NK-92 (cell line): Measurements from ENCODE around the gene CACNA1C.

ENCODE experiments used
- DNase-seq: peaks from one replicate; lab custom pipeline; 2025; ENCODE audit not compliant: unreplicated experiment; lab: John Stamatoyannopoulos, UW

Gene CACNA1C

DNA sequence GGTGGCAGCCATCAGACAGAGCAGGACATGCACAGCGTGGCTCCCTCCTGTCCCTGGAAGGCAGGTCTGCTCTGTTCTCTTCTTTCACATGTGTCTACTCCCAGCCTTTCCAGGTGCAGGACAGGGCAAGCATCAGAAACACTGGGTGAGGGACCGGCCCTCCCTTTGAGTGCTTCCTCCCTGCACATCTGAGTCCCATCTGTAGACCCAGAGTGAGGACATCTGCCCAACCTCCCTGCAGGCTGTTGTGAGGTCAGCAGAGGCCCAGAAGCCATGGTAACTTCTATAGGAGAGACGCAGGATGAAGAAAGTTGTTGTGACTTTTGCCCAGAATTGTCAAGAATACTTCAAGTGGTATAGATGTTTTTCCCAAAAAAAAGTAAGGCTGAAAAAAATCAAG is 282.7 kb downstream of the CACNA1C start:
- DNase-seq: no peak

DNA sequence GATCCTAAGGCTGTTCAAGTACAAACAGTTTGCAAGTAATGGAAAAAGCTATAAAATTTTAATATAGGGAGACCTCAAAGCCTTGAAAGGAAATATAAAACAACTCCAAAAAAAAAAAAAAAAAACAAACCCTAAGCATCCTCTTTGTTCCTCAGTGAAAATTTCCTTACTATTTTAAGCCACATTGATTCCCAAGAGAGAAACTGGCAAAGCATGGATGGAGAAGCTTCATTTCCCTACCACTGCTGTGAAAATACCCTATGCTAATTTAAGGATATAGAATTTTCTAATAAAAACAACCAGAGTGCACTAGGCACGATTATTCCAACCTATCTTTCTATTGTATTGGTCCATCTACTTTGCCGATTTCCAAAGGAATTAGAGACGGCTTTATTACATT is 283.1 kb downstream of the CACNA1C start:
- DNase-seq: no peak

DNA sequence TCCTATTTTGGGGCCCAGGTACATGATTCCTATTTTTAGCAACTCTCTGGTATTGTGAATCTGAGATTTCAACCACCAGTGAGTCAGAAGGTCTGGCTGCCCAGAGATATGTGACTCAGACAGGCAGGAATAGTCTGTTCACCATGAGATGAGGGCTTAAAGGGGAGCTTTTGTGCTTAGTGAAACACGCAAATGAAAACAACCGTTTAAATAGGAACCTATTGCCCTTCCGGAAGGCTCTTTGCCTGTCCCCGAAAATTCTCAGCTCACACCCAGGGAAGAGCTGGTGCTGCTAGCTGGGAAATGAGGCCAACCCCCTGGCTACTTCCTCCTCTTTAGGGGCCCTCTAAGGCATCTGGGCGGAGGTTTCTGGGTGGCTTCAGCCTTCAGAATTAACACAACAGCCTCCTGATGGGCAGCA is 283.6 kb downstream of the CACNA1C start:
- DNase-seq: no peak

DNA sequence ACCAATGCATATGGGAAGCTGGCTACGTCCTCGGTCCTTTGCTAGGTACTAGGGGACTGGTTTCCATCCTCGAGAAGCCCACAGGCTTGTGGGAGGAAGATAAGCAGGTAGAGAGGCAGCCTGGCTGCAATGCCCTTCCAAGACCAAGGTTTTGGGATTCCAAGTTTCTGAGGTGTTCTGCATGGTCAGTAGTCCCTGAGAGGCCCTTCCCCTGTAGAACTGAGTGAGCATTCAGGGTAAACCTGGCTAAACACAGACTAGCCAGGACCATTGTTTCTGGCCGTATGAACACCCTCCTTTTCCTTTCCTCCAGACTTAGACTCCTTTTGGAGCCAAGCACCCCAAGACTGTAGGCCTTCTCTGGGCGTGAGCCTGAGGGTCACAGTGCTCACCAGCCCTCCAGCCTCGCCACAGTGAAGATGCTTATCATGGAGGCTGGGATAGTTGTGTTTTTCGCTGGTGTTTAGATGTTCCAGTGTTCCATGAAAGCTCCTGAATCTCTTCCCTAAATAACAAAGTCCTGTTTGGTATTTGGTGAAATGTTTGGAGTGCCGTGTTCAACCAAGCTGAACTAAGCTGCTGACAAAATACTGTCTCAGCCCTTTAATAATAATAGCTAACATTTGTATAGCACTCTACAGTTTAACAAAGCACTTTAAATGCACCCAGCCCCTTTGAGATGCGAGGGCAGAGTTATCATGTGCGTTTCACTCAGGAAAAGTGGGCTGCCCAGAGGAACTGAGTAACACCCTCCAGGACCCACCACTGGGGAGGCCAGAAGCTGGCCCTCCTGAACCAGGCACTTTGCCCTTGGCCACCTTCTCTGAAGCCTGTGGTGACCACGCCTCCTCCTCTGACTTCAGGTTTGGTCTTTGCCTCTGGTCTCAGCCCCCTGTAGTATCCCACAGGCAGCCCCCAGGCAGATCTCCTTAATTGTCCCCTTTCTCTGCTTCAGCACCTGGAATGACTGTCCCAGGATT is 284.5 kb downstream of the CACNA1C start:
- no peak for DNase-seq

DNA sequence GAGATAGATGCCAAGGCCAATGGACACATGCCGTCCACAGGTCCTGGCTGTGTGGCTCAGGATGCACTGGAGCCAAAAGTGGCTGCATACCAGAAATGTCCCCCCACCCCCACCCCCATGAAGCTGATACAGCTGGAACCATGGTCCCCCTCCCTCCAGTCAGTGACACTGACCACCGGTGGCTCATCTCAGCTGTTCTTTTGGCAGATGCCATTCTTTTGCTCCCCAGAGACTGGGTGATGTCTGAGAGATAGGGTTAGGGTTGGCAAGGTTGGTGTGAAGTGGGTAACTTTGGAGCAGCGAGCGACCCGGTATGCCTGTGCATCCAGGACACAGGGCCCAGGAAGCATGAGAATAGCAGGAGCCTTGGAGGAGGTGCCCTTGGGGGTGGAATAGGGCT is 285.6 kb downstream of the CACNA1C start:
- no peak for DNase-seq

DNA sequence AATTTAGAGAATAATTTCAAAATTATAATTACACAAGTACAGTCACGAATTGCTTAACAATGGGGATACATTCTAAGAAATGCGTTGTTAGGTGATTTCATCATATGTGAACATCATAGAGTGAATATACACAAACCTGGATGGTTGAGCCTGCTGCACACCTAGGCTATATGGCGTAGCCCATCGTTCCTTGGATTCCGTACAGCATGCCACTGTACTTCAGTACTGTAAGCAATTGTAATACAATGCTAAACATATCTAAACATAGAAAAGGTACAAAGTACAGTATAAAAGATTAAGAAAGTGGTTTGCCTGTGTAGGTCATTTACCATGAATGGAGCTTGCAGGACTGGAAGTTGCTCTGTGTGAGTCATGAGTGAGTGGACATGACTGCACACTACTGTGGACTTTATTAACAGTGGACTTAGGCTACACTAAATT is 286.2 kb downstream of the CACNA1C start:
- DNase-seq: no peak

DNA sequence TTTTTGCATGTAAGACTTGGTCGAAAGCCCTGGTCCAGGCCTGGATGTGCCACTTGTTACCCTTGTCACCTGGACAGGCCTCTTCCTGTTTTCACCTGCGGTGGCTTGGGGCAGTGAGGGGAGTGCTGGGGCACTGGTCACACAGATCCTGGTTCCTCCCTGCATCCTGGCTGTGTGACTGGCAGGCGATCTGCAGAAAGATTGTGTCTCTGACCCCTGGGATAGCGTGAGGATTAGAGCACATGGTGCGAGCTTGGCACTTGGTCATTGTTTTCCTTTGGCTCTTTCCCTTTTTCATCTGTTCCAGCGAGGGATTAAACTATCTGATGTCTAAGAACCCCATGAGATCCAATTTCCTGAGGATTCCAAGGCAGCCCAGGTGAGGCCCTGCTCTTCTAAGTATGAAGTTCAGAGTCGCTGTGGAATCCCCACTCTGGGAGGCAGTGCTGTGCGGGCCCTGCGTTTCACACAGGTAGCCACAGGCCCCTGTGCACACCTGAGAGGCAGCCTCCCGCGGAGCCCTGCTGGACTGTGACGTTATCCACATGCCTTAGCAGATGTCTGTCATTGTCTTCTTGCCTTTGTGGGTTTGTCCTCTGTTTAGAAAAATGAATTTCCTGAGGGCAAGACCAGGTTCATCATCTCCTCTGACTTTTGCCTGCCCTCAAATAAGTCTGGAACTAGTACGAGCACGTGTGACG is 288.4 kb downstream of the CACNA1C start:
- no peak for DNase-seq

DNA sequence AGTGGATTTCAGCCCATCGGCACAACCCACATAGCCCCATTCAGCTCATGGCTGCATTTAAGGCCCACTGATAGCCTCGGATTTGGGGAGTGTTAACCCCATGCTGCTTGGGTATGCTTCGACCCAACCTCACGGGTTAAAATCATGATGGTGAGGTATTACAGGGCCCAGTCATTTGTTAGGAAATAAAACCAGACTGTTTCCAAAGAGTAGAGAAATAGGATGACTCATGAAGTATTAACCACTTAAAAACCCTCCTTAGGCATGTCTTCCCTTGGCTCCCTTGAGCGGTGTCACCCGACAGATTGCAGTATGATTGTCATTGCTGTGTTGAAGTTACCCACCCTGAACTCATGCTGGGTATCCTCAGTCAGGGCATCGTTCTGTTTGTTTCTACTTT is 289.1 kb downstream of the CACNA1C start:
- no peak for DNase-seq

DNA sequence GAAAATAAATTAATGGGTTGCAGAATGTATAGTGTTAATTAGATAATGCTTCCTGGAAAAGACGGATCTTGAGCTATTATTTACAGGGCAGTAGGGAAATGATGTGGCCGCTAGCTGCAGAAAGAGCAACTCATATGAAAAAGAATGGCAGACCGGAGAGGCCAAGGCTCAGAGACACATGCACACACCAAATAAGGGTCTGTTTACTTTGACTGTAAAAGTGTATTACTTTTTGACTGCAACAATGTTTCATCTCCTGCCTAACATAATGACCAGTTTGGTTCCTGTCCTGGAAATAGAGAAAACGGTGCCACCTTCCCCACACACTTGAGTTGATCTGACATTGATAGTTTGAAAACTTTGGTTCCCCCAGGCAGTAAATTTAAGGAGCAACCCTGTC is 290.9 kb downstream of the CACNA1C start:
- DNase-seq: no peak

DNA sequence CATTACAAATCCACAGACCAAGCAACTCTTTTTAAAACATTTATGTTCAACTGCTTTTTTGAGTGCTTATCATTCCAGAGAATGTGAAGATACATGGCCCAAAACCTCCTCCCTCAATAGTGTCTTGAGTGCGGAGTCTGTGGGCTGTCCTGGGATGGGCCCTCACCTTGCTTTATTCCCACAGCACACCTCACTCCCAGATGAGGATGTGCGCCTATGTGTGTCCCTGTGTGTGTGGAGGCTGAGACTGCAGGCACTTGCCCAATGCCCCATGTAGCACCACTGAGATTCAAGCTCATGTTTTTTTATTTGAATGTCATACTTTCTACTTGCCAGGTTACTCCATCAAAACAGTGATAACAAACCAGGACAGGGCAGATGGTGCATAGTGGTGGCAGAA is 291.7 kb downstream of the CACNA1C start:
- no peak for DNase-seq

DNA sequence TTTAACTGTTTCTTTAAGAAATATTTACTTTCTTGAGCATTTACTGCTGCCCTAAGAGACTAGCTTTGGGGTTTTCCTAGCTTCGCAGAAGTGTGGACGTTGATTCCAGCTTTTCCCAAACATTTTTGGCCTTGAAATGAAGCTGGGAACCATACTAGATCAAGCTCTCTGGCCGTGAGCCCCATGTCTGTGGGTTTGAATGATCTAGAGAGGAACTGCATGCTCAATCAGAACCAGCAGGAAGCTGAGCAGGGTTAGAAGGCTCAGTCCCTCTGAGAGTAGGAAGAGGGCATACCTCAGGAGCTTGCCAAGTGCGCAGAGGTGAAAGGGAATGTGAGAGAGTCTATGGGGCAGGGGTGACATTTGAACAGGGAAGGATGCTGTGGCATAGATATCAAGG is 292.1 kb downstream of the CACNA1C start:
- no peak for DNase-seq

DNA sequence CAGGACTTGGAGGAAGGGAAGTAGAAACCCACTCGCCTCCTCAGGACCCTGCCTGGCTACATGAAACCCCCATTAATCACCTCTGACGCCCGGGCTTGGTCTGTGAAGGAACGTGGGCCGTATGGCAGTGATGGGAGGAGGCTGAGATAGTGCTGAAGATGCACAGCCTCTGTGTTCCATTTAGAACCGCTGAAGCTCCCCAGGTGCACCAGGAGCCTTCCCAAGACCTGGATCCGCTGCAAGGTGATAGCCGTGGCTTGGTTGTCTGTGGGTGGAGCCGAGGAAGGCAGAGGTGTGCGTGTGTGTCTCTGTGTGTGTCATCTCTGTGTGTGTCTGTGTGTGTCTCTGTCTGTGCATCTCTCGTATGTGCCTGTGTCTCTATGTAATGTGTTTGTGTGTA is 293.1 kb downstream of the CACNA1C start:
- no peak for DNase-seq

DNA sequence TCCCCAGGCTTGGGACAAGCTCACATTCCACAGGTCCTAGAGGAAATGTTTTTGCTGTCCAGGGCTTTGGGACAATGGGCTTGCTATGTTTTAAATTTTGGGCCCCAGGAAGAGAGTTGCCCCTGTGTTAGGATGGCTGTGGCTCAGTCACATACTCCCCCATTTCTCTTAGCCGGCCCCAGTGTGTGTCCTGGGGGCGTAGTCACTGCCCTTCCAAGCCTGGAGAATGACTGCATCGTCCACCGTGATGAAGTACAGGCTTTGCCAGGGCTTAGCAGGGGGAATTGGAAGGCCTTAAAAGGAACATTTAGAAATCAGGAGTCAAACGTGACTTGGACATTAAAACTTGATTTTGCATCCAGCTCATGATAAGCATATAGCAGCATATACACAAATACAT is 293.6 kb downstream of the CACNA1C start:
- no peak for DNase-seq

DNA sequence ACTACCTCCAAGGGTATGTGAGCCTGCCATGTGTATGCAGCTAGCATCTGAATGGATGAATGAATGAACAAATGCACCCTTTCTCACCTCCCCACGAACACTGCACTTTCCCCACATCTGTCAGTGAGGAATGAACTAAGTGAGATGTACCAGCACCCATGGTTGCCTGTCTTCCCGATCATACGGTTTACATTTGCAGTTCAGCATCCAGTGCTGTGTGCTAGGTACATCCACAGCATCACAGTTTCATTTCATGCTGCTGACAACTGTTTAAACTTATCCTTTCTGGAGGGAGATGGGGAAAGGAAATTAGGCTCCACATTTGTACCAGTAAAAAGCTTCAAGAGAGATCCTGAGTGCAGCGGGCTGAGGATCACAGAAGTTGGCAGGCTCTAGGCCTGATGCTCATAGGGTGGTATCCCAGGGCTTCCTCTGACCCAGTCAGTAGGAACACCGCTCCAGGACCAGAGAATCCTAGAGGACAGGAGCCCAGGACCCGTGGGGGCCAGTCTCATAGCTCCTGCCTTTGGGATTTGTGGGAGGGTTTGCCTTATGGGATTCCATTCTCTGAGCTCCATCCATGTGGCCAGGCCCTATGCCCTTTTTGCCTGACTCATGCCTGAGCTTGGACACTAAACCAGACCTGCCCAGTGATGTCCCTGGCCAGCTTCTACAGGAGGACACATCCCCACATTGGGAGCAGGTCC is 294.5 kb downstream of the CACNA1C start:
- no peak for DNase-seq

DNA sequence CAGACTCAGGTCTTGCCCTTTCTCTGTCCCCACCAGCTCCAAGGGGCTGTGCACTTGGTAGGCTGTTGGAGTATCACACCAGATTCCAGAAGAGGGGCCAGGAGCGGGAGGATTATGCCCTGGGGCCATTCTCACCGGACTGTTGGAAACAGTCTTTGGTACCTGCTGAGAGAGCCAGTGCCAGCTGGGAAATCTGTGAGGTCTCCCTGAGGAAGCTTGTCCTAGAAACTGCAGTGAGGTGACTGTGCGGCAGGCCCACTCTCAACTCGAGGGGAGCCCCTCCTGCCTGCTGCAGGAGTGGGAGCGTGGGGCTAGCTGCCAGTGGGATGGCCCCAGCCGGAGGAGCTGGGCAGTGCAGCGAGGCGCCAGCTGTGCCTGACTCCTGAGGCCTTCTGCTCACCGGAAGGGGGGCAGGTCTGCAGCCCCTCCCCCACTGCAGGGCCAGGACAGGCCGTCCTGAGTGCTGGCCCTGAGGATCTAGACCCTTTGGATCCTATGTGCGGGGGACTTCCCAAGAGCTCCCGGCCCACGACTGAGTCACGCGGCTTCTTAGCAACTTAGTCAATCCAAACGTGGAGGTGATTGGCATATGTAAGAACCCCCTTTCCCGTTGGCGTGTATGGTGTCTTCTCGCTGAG is 295.2 kb downstream of the CACNA1C start:
- no peak for DNase-seq

DNA sequence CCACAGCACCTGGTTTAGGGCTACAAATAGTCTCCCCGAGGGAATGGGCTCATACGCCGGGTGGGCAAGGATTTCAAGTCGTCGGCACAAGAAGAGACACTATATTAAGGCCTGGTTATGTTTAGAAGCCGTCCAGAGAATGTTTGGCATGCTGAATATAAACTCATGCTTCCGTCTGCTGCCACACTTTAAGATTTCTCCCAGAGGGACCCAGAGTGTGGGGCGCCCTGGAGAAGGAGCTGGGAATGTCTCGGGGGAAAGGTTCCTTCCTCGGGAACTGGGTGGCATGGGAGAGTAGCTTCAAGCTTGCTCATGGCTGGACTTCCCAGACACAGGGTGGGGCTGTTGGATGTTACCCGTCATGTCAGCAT is 295.7 kb downstream of the CACNA1C start:
- no peak for DNase-seq

DNA sequence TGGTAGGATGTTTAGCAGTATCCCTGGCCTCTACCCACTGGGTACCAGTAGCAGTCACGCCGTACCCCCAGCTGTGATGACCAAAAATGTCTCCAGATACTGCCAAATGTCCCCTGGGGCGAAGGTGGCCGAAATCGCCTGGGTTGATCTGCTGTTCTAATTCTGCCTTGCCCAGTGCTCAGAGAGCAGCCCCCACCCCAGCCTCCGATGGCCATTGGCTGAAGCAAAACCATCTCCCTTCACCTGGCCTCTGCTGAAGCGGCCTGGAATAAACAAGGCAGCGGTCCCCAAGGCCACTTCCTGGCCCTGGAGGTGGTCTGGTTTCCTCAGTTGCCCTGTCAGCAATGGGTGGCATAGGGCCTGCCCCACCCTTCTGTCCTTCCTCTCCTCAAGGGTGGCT is 298.4 kb downstream of the CACNA1C start:
- DNase-seq: no peak

DNA sequence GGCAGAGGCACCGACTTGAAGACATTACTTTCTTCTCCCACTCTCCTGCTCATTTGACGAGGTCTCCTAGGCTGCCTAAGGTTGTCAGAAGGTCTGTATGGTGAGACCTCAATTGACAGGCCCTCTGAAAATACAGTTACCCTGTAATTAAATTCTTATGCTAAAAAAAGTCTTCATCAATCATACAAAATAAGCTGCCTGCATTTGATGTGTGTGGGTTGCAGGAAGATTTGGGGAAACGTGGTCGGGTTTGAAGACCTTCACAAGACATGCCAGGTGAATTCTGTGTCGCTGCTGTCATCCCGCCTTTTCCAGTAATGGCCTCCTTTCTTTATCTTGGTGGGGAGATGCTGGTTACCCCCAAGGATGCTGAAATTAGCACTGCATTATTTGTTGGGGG is 299.4 kb downstream of the CACNA1C start:
- DNase-seq: no peak

DNA sequence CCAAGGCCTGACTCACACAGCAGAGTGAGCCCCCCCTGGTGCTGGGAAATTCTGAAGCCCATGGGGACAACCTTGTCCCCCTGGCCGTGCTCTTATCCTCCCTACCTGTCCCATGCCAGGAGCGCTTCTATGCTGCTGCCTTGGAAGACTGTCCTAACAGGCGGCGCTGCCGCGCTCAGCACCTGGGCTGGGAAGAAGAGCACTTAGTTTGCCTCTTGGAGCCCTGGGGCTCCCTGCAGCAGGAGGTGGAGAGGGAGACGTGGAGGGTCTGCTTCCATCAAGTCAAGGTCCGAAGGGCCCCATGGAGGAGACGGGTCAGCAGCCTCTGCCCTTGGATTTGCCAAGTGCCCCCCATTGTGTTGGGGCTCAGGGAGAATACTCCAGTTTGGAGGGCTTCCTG is 300.5 kb downstream of the CACNA1C start:
- DNase-seq: no peak

DNA sequence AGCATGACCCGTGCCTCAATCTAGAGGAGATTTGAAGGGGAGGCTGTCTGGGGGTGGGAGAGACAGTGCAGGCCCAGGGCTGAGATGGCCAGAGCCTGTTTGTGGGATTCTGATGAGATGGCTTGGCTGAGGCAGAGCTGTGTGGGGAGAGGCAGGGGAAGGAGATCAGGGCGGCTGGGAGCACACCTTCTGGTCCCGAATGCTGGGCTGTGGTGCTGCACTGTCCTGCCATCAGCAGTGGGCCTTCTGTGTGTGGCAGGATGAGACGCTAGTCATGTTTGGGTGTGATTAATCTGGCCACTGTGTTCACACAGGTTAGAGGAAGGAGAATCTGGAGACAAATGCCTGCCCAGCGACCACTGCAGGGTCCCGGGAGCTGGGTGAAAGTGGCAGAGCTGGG is 300.9 kb downstream of the CACNA1C start:
- no peak for DNase-seq
